HG03442 (cell line): Measurements from ENCODE around the gene ST8SIA2.

Source experiments
- ATAC-seq: cut with Tn5 transposase; IDR thresholded peaks from one replicate; pipeline ENCODE4 v1.9.1; 2021; ENCODE audit warnings: mild to moderate bottlenecking, moderate library complexity; ENCODE audit not compliant: unreplicated experiment

ST8SIA2 gene, protein sequence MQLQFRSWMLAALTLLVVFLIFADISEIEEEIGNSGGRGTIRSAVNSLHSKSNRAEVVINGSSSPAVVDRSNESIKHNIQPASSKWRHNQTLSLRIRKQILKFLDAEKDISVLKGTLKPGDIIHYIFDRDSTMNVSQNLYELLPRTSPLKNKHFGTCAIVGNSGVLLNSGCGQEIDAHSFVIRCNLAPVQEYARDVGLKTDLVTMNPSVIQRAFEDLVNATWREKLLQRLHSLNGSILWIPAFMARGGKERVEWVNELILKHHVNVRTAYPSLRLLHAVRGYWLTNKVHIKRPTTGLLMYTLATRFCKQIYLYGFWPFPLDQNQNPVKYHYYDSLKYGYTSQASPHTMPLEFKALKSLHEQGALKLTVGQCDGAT

DNA sequence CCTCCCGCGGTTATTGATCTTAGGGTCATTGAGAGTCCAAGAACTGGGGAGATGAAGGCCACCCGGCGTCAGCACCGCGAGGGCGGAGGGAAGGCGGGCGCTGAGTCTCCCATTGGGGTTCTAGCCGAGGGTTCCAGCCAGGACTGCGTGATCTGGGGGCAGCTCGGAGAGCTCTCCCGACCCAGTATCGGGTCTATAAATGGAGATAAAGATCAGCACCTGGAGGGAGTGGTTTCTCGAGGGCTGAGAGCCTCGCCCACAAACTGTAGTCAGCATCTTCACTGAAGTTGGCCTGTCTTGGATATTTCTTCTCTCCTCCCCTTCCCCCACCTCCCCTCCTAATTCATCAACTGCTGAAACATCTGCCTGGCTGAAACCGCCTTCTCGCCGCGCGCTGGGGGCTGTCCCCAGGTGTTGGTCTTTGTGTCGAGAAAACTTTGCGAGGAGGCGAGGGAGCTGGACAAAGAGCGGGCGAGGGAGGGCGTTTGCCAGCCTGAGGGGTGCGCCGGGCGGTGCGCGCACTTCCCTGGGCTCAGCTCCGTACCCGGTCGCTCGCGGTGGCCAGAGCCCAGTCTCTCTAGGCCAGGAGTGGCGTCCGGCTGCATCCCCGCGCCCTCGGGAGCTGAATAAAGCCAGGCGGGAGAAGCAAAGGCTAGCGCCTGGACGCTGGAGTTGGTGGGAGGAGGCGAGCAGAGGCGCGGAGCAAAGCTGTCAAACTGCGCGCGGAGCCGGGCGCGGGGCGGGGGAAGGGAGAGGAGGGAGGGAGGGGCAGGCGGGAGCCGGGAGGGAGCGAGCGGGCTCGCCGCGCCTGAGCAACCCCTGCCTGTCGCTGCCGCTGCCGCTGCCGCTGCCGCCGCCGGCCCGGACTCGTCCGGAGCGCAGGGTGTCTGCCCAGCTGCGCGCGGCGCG is at the start of gene ST8SIA2:
Gene ST8SIA2, plus strand, starts transcription at position 811 of the 909 bp plus-strand sequence. CDS start 184 bp downstream, outside the sequence.
- ATAC-seq: no peak

DNA sequence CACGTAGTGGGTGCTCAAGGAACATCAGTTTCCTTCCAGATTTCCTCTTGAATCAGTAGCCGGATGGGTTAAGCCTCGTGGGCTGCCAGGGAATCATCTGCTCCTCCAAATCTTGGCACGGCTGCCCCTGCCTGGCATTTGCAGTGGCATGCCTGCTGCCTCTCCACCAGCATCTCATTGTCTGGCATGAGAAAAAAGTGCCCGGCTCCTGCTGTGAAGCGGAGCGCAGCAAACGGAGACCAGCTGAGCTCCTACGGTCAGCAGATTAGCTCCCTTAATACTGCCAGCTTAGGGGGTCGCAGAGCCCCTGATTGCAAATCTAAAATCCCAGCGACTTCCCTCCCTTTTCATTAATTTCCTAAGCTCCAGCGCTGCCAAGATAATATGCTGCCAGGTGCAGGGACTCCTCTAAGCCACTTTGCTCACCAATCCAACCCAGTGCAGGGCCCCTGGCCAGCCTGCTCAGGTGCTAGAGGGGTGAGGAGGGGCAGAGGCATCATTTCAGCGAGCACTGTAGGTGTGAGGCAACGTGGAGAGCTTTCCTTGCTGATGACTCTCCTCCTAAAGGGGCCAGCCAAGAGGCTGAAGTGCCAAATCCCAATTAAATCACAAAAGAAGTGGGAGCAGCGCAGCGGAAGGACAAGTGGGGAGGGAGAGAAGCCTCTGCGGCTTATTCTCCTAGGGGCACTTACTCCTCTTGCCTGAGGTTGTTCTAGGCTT is 49.6 kb upstream of the ST8SIA2 start:
- no peak for ATAC-seq

DNA sequence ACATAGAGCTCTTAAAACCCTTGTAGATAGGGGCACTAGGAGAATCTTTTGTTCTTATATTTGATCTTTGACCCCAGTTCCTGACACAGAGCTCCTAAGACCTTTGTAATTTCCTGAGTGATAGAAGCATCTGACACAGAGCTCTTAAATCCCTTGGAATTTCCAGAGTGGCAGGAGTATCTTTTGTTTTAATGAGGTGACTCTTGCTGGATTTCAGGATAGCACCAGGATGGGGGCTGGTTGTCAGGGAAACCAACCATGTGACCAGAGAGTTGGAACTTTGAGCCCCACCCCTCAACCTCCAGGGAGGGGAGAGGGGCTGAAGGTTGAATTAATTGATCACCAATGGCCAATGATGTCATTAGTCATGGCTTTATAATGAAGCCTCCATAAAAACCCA is 47.6 kb upstream of the ST8SIA2 start:
- ATAC-seq: no peak

DNA sequence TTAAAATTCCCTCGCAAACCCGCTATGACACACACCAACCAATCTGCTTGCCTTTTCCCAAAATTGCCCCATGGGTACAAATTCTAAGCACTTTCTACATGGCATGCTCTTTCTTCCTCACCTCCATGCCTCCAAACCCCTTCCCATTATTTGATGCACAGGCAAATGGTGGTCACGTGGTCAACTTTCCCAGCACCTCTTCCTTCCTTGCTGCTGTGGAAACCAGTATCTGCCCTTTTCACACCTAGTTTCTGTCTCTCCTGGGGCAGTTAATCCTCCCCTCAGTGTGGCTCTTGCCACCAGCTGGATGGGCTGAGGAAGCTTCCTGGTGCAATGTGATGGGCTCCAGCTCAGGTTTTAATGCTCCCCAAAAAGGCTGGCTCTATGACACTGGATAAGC is 38.4 kb upstream of the ST8SIA2 start:
- ATAC-seq: no peak

DNA sequence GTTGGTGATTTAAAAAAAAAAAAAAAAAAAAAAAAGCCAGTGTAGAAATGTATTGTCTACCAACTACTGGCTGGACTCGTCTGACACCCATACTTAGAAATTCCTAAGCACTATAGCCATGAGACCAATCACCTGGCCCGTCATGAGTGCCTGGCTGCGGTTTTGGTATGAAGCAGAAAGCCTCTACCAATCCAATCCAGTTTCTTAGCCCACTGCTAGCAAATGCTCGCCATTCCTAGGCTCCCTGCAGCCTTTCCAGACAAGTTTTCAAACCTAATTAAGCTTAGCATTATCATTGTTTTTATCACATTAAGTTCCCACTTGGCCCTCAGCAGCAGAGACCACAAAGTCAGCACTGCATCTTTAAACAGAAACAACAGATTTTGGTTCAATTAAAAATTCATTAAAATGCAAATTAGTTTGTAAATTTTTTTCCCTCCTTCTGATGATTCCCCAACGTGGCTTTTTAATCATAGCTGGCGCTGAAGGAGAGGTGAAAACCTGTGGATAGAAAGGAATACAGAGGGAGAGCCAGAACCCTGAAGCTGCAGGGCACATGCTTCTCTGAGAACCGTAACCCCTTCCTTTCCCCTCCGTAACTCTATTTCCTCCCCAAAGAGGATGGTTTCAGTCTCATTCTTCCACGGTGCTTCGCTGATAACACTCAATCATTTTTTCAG is 32.2 kb upstream of the ST8SIA2 start:
- ATAC-seq: no peak

DNA sequence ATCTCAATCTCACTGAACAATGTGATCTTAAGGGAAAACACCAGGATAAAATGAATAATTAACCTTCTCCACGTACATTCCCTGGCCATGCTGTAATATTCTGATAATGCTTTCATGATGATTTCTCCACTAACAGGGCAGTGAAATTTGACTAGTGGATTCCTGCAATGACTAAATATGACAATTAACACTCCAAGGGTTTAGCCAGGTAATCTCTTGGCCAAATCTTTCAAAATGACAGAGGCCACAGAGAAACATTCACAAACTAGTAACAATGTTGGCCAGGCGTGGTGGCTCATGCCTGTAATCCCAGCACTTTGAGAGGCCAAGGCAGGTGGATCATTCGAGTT is 31.7 kb upstream of the ST8SIA2 start:
- ATAC-seq: no peak

DNA sequence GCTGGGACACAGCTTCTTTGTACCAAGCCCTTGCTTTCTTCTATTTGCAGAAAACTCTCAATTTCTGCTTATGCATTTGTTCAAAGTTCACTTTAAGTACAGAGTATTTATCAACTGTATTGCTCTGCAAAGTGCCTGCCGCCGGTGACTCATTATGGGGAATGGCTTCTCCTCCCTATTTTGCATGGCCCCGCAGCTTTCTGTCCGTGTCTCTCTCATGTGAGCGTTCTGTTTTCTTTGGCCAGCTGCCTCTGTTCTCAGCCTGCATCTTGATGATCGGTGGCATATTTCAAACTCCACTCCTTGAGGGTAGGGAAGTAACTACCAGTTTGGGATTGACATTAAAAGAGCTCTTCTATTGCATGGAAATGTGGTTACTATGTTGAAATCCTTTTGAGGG is 28.6 kb upstream of the ST8SIA2 start:
- no peak for ATAC-seq

DNA sequence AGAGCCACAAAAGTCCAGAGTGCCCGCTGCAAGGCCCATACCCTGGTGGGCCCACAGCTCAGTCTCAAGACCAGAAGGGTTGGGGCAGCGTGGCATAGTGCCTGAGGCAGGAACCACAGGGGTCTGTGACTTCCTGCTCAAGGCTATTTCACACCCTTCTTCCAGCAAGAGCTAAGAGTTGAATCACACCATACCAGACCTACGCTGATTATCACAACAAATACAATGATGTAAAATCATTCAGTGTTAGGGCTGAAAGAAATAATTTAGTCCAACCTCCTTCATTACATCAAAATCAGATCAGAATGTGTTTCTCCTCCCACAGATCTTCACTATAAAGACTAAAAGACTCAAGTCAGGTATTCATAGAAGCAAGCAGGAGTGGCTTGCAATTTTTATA is 27.8 kb upstream of the ST8SIA2 start:
- no peak for ATAC-seq

DNA sequence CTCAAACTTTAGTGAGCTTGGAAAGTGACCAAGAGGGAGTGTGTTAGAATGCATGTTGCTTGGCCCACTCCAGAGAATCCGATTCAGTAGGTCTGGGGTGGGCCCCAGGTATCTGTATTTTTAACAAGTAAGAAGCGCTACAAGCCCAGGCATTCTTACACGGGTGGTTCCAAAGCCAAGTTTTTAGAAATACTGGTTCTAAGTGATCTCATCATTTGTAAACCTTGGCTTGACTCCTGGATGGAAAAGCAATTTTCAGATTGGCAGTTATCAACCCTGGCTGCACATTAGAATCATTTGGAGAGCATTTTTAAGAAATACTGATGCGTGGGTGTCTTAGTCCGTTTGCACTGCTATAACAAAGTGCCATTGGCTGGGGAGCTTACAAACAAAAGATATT is 27.3 kb upstream of the ST8SIA2 start:
- no peak for ATAC-seq

DNA sequence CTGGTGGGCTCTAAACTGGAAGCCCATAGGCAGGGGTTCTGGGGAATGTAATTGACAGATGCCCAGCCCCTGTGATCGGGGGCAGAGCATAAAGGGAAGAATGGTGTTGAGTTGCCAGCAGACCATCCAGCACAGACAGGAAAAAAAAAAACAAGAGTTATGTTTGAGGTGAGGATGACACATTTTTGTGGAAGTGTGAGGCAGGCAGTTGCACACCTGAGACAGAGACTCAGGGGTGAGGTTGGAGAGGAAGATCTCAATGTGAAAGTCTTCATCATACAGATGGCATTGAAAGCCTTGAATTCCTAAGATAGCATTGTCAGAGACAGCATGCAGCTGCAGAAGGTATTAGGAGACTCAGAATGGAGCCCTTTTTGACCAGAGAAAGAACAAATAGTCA is 18.6 kb upstream of the ST8SIA2 start:
- no peak for ATAC-seq

DNA sequence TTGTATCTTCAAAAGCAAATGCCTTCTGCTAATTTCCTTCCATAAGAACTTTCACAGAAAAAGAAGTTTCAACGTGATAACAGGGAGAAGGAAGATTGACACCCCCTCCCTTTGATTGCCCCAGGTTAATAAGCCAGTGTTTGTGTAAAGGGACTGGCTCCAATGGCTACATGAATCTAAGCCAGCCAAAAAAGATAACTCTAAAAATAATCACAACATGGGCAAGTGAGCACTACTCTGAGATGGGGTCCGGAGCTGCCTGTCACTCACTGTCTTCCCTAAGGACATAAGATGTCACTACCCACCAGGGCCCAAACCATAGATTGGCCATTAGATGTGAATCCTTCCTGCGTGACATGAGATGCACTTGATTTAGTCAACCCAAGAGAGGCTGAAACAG is 17.6 kb upstream of the ST8SIA2 start:
- no peak for ATAC-seq

DNA sequence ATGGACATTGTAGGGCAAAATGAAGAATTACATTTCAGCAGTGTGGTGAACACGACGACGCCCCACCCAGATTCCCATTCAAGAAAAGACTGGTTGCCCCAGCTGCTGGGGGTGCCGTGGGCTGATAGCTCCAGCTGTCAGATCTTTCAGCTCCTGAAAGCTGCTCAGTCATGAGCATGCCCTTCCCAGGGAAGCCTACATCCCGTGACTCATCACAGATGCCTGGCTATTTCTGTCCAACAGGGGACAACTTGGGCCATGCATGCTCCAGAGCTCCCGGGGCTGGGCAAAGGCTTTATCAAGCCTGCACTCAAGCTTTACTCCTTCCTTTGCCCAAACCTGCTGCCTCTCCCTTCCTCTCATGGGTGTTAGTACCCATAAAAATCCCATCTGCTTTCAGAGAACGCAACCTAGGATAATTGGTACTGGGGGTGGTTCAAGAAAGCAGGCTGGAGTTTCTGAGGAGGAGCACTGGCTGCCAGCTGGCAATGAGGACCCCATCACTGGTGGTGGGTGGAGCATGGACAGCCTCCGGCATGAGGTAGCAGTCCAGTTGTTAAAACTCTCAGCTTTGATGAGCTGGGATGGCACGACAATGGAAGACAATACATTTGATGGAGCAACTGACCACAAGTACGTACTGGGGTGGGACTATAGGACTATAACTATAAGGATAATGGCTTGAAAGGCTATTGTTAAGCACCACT is 16.4 kb upstream of the ST8SIA2 start:
- ATAC-seq: no peak

DNA sequence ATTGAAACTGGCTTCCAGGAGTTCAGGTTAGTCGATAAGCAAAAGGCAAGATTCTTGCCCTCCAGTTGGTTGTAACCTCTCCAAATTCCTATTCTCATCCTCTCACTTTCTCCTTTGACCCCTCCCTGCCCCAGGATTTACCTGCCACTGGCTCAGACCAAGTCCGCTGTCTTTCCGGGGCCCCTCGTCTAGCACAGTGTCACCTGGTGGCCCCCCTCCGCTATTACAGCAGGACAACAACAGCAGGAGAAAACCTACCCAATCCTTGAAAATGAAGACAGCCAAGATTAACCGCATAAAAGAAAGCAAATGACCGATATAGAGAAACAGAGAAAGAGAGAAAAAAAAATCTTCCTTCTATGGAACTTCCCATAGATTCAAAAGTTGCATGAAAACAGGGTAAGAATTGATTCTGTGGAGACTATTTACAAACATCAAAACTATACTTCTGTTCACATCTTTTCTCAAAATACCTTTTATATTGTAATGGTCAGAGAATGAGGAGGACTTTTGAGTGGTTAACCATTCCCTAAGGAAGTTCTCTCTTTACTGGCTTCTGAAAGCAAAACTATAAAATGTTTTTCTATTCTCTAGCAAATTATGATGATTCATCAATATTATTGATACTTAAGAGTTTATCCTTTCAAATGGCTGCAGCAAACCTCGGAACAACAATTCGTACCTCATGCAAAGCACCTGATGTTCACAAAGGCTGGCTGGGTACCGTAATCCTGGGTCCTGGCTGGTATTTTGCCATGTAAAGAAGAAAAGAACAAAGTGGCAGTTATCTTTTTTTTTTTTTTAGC is 10.0 kb upstream of the ST8SIA2 start:
- no peak for ATAC-seq

DNA sequence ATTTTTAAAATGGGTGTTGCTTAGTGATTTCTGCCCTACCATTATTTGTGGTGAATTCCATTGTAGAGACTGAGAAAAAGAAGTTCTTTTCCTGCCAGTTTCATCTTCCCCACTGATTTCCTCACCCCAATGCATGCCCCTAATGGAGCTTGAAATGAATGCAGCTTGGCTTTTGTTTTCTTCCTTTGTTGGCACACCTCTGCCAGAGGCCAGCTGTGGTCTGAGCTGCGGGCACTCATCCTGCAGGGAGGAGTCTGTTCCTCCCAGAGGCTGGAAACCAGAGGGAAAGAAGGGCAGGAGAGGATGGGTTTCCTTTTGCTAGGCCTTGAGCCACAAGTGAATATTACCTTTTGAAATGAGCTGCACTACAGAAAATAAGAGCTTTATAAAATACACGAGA is 9.3 kb upstream of the ST8SIA2 start:
- ATAC-seq: no peak

DNA sequence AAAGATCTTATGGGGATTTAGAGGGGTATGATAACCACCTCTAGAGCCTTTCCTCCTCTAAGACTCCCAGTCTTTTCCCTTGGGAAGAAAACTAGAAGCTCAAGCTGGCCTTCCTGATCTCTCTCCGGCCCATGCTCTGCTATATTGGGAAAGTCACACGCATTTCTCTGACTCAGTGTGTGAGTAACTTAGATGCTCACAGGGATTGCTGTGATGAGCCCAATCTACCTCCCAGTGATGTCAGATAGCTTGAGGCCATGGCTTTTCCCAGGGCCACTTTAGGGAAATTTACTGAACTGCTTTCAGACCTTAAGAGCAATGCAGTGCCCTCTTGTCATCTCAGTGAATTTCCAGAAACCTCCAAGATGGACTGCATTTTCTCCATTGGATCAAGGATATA is 8.6 kb upstream of the ST8SIA2 start:
- no peak for ATAC-seq

DNA sequence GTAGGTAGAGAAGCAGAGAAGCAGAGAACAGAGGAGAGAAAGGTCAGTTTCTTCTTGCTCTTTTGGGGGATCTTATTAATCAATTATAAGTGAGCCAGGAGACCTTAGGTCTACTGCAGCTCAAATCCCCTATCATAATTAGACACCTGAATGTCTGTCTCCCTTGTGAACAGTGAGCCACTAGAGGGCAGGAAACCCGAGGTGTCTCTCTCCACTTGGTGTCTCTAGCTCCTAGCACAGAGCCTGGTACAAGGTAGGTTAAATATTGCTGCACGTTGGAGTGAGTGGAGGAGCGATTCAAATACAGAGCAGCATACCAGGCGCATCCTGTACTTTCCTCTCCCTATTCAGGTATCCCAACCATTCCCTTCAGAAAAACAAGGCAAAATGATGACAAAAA is 2.0 kb upstream of the ST8SIA2 start:
- ATAC-seq: peak; percentile 43

DNA sequence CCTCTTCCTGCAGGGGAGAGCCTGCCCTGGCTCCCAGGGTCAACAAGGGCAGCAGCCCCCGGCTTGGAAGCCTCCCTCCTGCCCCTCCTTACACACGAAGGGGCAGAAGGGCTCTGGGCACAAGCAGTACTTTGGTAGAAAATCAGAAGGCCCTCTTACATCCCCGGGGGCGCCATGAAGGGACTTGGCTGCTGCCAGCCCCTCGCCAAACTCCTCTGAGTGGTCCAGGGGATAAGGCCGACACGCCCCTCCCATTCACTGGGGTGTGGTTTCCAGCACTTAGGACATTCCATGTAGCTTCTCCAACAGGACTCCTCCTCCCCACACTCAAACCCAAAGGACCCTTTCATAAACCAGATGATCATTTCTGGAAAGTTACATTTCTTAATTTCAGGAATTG is 1.2 kb upstream of the ST8SIA2 start:
- no peak for ATAC-seq

DNA sequence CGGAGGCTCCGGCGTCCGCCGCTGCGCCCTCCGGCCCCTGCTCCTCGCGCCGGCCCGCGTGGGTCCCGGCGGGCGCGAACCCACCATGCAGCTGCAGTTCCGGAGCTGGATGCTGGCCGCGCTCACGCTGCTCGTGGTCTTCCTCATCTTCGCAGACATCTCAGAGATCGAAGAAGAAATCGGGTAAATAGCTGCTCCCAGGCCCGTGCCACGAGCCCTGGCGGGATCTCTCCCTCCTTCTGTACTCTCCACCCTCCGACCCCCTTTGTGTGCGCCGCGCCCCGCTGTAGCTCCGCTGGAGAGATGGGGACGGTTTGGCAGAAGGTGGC is 263 bp downstream of the ST8SIA2 start:
- no peak for ATAC-seq

DNA sequence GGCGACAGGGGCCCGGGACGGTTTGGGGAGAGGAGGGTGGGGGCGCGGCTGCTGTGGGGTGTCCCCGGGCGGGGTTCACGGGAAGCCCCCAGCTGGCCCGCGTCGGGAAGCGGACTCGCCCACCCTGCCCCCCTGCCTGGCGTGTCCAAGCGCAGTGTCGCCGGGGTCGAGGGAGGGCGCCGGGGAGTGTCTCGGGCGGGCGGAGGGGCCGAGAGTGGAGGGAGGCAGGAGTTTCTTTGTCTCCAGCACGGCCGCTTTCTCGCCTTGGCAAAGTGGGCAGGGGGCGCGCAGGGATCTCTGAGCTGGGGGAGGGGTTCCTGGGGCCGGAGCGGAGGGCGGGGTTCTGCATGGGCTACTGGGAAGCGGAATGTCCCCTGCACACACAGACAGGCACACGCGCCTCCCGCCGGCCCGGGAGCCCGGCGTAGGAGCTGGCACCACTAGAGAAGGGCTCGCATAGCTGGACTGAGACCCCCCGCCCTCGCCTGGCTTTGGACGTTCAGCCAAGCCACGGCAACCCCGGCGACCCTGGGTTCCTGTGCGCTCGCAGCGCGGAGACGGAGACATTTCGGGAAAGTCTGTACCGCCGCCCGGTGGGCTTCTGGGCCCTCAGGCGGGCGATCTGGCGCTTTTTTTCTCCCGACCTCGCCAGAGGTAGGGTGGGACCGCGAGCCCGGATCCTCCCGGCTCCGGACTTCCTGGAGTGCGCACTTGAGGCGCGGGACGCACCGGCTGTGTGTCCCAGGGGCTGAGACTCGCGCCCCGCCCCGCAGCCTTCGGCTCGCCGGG is 822 bp downstream of the ST8SIA2 start:
- no peak for ATAC-seq
